HepG2 (cell line): Measurements from ENCODE around the gene LAG3.

Source experiments
- CEBPB ChIP-seq: IDR thresholded peaks from 2 replicates; pipeline ENCODE4 v1.6.1; 2011; ENCODE audit warnings: low read depth, low read length, improper control_type of control experiment, borderline replicate concordance
- CTCF ChIP-seq: sonication (generic); formaldehyde crosslinking; IDR thresholded peaks from 2 replicates; pipeline ENCODE4 v1.5.0; 2020; ENCODE audit warnings: mild to moderate bottlenecking, missing genetic modification reagents, moderate library complexity
- ZKSCAN1 ChIP-seq: fragments of 150-350 bp; IDR thresholded peaks from 2 replicates; pipeline ENCODE4 v1.6.1; 2014; ENCODE audit warnings: low read length

DNA sequence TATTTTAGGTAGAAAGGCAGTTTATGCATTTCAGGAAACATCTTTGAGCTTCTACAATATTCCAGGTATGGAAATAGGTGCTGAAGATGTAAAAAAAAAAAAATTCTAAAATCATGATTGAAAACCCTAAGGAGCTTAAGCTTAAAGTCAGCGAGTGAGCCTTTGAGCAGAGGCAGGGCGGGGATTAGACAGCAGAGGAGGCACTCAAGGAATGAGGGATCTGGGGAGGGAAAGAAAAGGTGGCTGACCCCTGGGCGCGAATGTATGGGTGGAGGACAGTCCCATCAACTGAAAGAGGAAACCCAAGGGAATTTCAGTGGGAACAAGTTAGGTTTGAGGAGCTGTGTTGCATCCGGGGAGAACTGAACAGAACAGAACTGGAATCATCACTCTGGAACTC lies 12.6 kb upstream of the LAG3 start:
- TF ChIP-seq ZKSCAN1 = no peak
- no peak for TF ChIP-seq CTCF
- TF ChIP-seq CEBPB = no peak
